HG03565 (cell line): ENCODE measurements around the gene CXADR.

Experiments used
- ATAC-seq: cut with Tn5 transposase; IDR thresholded peaks from one replicate; pipeline ENCODE4 v1.9.1; 2021; ENCODE audit warnings: mild to moderate bottlenecking, moderate library complexity; ENCODE audit not compliant: unreplicated experiment

CXADR gene

GRCh38 chr21:17539323-17539722, 26.5 kb downstream of the CXADR start:
- no peak for ATAC-seq

- ATAC-seq: no peak
Observed at GRCh38 chr21:17539743-17540341, 27.0 kb downstream of the CXADR start.

- ATAC-seq: no peak
Observed at GRCh38 chr21:17540530-17540929, 27.7 kb downstream of the CXADR start.

- ATAC-seq: no peak
Observed at GRCh38 chr21:17542371-17543011, 29.6 kb downstream of the CXADR start.

GRCh38 chr21:17545007-17545406, 32.2 kb downstream of the CXADR start:
- no peak for ATAC-seq

GRCh38 chr21:17548262-17548661, 35.4 kb downstream of the CXADR start:
- no peak for ATAC-seq

- ATAC-seq: no peak
Observed at GRCh38 chr21:17550671-17551308, 37.9 kb downstream of the CXADR start.

- ATAC-seq: no peak
Observed at GRCh38 chr21:17552410-17552809, 39.6 kb downstream of the CXADR start.

- ATAC-seq: no peak
Observed at GRCh38 chr21:17554120-17554519, 41.3 kb downstream of the CXADR start.

- no peak for ATAC-seq
Observed at GRCh38 chr21:17554679-17555465, 42.0 kb downstream of the CXADR start.

- ATAC-seq: no peak
Observed at GRCh38 chr21:17560377-17561025, 47.7 kb downstream of the CXADR start.

- no peak for ATAC-seq
Observed at GRCh38 chr21:17570786-17571185, 57.9 kb downstream of the CXADR start.

- ATAC-seq: no peak
Observed at GRCh38 chr21:17572431-17572830, 59.6 kb downstream of the CXADR start.

- no peak for ATAC-seq
Observed at GRCh38 chr21:17575076-17575475, 62.2 kb downstream of the CXADR start.

GRCh38 chr21:17576080-17576835, 63.4 kb downstream of the CXADR start:
- no peak for ATAC-seq

GRCh38 chr21:17577701-17578100, 64.9 kb downstream of the CXADR start:
- no peak for ATAC-seq

- ATAC-seq: no peak
Observed at GRCh38 chr21:17578162-17578561, 65.3 kb downstream of the CXADR start.

- no peak for ATAC-seq
Observed at GRCh38 chr21:17578876-17579275, 66.0 kb downstream of the CXADR start.

GRCh38 chr21:17580319-17580718, 67.5 kb downstream of the CXADR start:
- ATAC-seq: no peak

GRCh38 chr21:17583898-17584297, 71.1 kb downstream of the CXADR start:
- no peak for ATAC-seq
